Trophoblast cell (in vitro differentiated cells and primary cell): ENCODE measurements around the gene RNGTT.
"Not testable (repeated sequence)": the region's sequence is repeated elsewhere in the genome, so short reads cannot be mapped to it uniquely, and the experiment has no call there.

Experiments
- DNase-seq, 2 donors: peaks; one replicate each; pipeline ENCODE4 v3.0.0-alpha.2; 2016
- H2AFZ ChIP-seq: 2 replicates; pipeline ENCODE4 v1.6.1; 2013; ENCODE audit warnings: low read length, moderate library complexity, mild to moderate bottlenecking; ENCODE audit not compliant: insufficient read depth, poor library complexity
- H2AK5ac ChIP-seq: 2 replicates; pipeline ENCODE4 v1.6.1; 2013; ENCODE audit warnings: mild to moderate bottlenecking, low read length
- H2BK120ac ChIP-seq: 2 replicates; pipeline ENCODE4 v1.6.1; 2013; ENCODE audit warnings: low read length, mild to moderate bottlenecking, moderate library complexity; ENCODE audit not compliant: insufficient read depth, poor library complexity
- H2BK12ac ChIP-seq: 2 replicates; pipeline ENCODE4 v1.6.1; 2013; ENCODE audit warnings: mild to moderate bottlenecking, low read length, moderate library complexity
- H2BK5ac ChIP-seq: 2 replicates; pipeline ENCODE4 v1.6.1; 2013; ENCODE audit warnings: low read length, low read depth, moderate library complexity, mild to moderate bottlenecking; ENCODE audit not compliant: poor library complexity
- H3K14ac ChIP-seq: 2 replicates; pipeline ENCODE4 v1.6.1; 2013; ENCODE audit warnings: mild to moderate bottlenecking, low read length
- H3K18ac ChIP-seq: 2 replicates; pipeline ENCODE4 v1.6.1; 2013; ENCODE audit warnings: mild to moderate bottlenecking, low read length
- H3K23ac ChIP-seq: 2 replicates; pipeline ENCODE4 v1.6.1; 2013; ENCODE audit warnings: low read length
- H3K27ac ChIP-seq: 2 replicates; pipeline ENCODE4 v1.5.1; 2013; ENCODE audit warnings: low read depth, mild to moderate bottlenecking, inconsistent platforms, low read length, moderate library complexity
- H3K27me3 ChIP-seq: 2 replicates; pipeline ENCODE4 v1.6.1; 2013; ENCODE audit warnings: inconsistent platforms, mild to moderate bottlenecking, low read length, moderate library complexity; ENCODE audit not compliant: insufficient read depth
- H3K36me3 ChIP-seq, 2 experiments: 1 replicate in 1 of 2; 2 replicates in 1 of 2; pipeline ENCODE4 v1.6.1; 2013; ENCODE audit warnings: low read length in 2 of 2, mild to moderate bottlenecking in 2 of 2, moderate library complexity in 1 of 2; ENCODE audit not compliant: insufficient read depth in 2 of 2, control insufficient read depth in 1 of 2
- H3K4ac ChIP-seq: 2 replicates; pipeline ENCODE4 v1.6.1; 2013; ENCODE audit warnings: low read depth, mild to moderate bottlenecking, low read length, moderate library complexity
- H3K4me1 ChIP-seq, 2 experiments: 1 replicate in 1 of 2; 2 replicates in 1 of 2; pipeline ENCODE4 v1.6.1; 2013; ENCODE audit warnings: low read length in 2 of 2, mild to moderate bottlenecking in 2 of 2, moderate library complexity in 1 of 2; ENCODE audit not compliant: insufficient read depth in 2 of 2, control insufficient read depth in 1 of 2
- H3K4me2 ChIP-seq: 2 replicates; pipeline ENCODE4 v1.6.1; 2013; ENCODE audit warnings: inconsistent platforms, mild to moderate bottlenecking, low read length, moderate library complexity
- H3K4me3 ChIP-seq: 2 replicates; pipeline ENCODE4 v1.5.1; 2013; ENCODE audit warnings: mild to moderate bottlenecking, low read depth, low read length, inconsistent platforms
- H3K79me1 ChIP-seq: one replicate; pipeline ENCODE4 v1.6.1; 2013; ENCODE audit warnings: low read length
- H3K79me2 ChIP-seq: 2 replicates; pipeline ENCODE4 v1.6.1; 2013; ENCODE audit warnings: low read length, mild to moderate bottlenecking; ENCODE audit not compliant: control insufficient read depth, insufficient read depth, poor library complexity
- H3K9ac ChIP-seq: 2 replicates; pipeline ENCODE4 v1.6.1; 2013; ENCODE audit warnings: mild to moderate bottlenecking, low read length
- H3K9me3 ChIP-seq: 2 replicates; pipeline ENCODE4 v1.6.1; 2013; ENCODE audit warnings: low read depth, mild to moderate bottlenecking, control low read depth, inconsistent platforms, low read length; ENCODE audit not compliant: insufficient read depth
- H4K12ac ChIP-seq: 2 replicates; pipeline ENCODE4 v1.6.1; 2013; ENCODE audit warnings: low read depth, mild to moderate bottlenecking, low read length, moderate library complexity
- H4K8ac ChIP-seq: 2 replicates; pipeline ENCODE4 v1.6.1; 2013; ENCODE audit warnings: low read depth, mild to moderate bottlenecking, low read length, moderate library complexity
- H4K91ac ChIP-seq: one replicate; pipeline ENCODE4 v1.6.1; 2013; ENCODE audit warnings: low read depth, mild to moderate bottlenecking, low read length, moderate library complexity
- WGBS: extraction: QIAGEN DNeasy Blood & Tissue Kit; methylation state at CpG from one replicate; pipeline ENCODE4 v1.1.7; 2013; ENCODE audit warnings: missing lambda C conversion rate; ENCODE audit not compliant: insufficient read length, insufficient coverage; ENCODE audit errors: extremely low coverage; 5-methylcytosine and 5-hydroxymethylcytosine counted together

RNGTT gene

DNA sequence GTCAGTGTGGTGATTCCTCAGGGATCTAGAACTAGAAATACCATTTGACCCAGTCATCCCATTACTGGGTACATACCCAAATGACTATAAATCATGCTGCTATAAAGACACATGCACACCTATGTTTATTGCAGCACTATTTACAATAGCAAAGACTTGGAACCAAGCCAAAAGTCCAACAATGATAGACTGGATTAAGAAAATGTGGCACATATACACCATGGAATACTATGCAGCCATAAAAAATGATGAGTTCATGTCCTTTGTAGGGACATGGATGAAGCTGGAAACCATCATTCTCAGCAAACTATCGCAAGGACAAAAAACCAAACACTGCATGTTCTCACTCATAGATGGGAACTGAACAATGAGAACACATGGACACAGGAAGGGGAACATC is 247.0 kb downstream of the RNGTT start:
- not testable (repeated sequence) for H3K4ac ChIP-seq, H3K14ac ChIP-seq, H3K23ac ChIP-seq, H3K79me1 ChIP-seq, H4K12ac ChIP-seq, H4K91ac ChIP-seq, H3K4me3 ChIP-seq, H2BK120ac ChIP-seq, H3K9me3 ChIP-seq, H2BK12ac ChIP-seq, H2BK5ac ChIP-seq, H3K4me2 ChIP-seq, H4K8ac ChIP-seq, H2AK5ac ChIP-seq, H3K9ac ChIP-seq, H3K18ac ChIP-seq, H3K36me3 ChIP-seq, H3K27me3 ChIP-seq, H2AFZ ChIP-seq, DNase-seq, H3K79me2 ChIP-seq, H3K4me1 ChIP-seq, H3K27ac ChIP-seq
- no CpG with 5 or more reads among the region's 1 CpG for WGBS

DNA sequence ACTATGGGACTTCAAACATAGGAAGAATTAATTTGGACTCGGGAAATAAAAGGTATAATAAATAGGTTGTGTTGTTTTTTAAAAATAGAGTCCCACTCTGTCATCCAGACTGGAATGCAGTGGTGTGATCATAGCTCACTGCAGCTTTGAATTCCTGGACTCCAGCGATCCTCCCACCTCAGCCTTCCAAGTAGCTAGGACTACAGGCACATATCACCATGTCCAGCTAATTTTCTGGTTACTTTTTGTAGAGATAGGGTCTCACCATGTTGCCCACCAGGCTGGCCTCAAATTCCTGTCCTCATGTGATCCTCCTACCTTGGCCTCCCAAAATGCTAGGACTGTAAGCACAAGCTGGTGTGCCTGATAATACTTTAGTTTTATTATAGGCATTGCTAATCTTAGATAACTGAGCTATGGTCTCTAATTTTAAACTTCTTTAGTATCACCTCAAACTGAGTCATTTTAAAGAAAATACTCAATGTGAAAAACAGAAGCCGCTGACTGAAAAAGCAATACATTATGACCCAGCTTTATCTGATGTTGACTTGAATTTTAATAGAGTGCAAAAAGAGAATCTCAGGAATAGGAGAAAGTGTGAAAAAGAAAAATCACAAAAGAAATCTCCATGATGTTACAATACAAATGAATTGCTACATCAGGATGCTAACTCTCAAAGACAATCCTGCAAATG is 251.0 kb downstream of the RNGTT start:
- H2AFZ ChIP-seq, result no peak overlapping the region
- no peak overlapping the region for H3K27ac ChIP-seq
- no peaks in the 10 kb centered on the region for H3K79me2 ChIP-seq
- H3K14ac ChIP-seq, result no peak overlapping the region
- H3K36me3 ChIP-seq, result no peaks in the 10 kb centered on the region
- H3K4me2 ChIP-seq, result no peak overlapping the region
- no peak overlapping the region for H2BK5ac ChIP-seq
- no peak overlapping the region for H3K4me3 ChIP-seq
- no peak overlapping the region for H4K8ac ChIP-seq
- no peak overlapping the region for H3K9ac ChIP-seq
- no peaks in the 10 kb centered on the region for H3K79me1 ChIP-seq
- no peaks in the 10 kb centered on the region for H3K9me3 ChIP-seq
- H4K91ac ChIP-seq, result no peak overlapping the region
- H3K4me1 ChIP-seq, result peaks cover 0 to 2% of the 10 kb centered on the region in 2 experiments
- H3K18ac ChIP-seq, result no peak overlapping the region
- no peaks in the 10 kb centered on the region for H3K27me3 ChIP-seq
- no peak overlapping the region for H3K4ac ChIP-seq
- H3K23ac ChIP-seq, result peak overlapping the region; percentile 7
- no peak overlapping the region for H2BK120ac ChIP-seq
- no peak overlapping the region for H2AK5ac ChIP-seq
- no peak for DNase-seq
- 100% methylated on average over 1 of the region's 3 CpGs for WGBS
- no peak overlapping the region for H2BK12ac ChIP-seq
- no peak overlapping the region for H4K12ac ChIP-seq

DNA sequence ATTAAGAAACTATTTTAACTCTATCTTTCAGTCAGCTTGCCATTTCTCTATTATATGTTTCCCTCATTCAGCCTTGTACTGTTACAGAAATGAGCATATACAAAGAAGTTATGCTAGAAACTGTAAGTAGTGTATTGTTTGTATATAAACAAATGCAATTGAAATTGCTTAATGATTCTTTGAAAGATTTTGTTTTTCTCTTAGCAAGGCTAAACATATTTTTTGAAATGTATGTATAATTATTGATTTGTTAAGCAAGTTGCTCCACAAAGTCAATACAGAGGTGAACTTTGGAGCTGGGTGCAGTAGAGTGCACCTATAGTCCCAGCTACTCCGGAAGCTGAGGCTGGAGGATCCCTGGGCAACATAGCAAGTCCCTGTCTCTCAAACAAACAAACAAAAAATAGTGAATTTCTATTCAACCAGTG is 253.6 kb downstream of the RNGTT start:
- no peak overlapping the region for H3K14ac ChIP-seq
- no peak overlapping the region for H2AK5ac ChIP-seq
- no peak overlapping the region for H2AFZ ChIP-seq
- no peak overlapping the region for H3K23ac ChIP-seq
- no peak overlapping the region for H4K8ac ChIP-seq
- no peak overlapping the region for H2BK5ac ChIP-seq
- H3K27me3 ChIP-seq, result no peaks in the 10 kb centered on the region
- H3K9ac ChIP-seq, result no peak overlapping the region
- no peak overlapping the region for H2BK120ac ChIP-seq
- H3K4me3 ChIP-seq, result no peak overlapping the region
- no peak overlapping the region for H3K4ac ChIP-seq
- H3K27ac ChIP-seq, result no peak overlapping the region
- WGBS, result no CpG with 5 or more reads among the region's 1 CpG
- no peak for DNase-seq
- no peak overlapping the region for H2BK12ac ChIP-seq
- H3K79me1 ChIP-seq, result no peaks in the 10 kb centered on the region
- H3K9me3 ChIP-seq, result no peaks in the 10 kb centered on the region
- no peak overlapping the region for H4K91ac ChIP-seq
- no peak overlapping the region for H3K18ac ChIP-seq
- H4K12ac ChIP-seq, result no peak overlapping the region
- no peaks in the 10 kb centered on the region for H3K36me3 ChIP-seq
- no peak overlapping the region for H3K4me2 ChIP-seq
- H3K79me2 ChIP-seq, result no peaks in the 10 kb centered on the region
- peaks cover 0 to 2% of the 10 kb centered on the region in 2 experiments for H3K4me1 ChIP-seq

DNA sequence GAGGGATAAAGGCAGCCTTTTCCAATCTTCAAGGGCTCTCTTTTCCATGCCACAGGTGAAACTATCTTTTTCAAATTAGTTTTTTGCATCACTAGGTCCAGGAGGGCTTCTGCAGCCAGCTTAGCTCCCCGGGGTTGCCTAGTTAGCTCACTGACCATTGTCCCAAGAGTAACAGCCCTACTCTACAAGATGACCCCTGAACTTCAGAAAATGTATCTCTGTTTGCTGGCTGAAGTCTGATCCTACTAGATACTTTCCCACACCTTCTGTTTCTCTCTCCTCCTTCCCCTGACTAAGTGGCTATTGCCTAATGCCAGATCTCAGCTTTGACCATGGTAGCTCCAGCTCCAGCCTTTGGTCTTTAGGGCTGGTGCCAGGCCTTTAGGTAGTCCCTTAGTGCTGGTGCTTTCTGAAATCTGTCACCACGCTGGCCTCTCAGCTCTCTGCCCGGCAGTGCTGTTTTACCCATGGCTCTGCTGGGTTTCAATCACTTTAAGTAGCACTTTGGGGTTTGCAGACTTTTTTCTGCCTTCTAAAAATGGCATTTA is 255.1 kb downstream of the RNGTT start:
- no peak overlapping the region for H3K4ac ChIP-seq
- H3K4me2 ChIP-seq, result no peak overlapping the region
- no peak overlapping the region for H3K18ac ChIP-seq
- no peaks in the 10 kb centered on the region for H3K27me3 ChIP-seq
- no peak overlapping the region for H3K9ac ChIP-seq
- H2BK5ac ChIP-seq, result no peak overlapping the region
- no peak overlapping the region for H3K27ac ChIP-seq
- no peak overlapping the region for H4K8ac ChIP-seq
- no peak overlapping the region for H2AK5ac ChIP-seq
- no peak overlapping the region for H2AFZ ChIP-seq
- H4K12ac ChIP-seq, result no peak overlapping the region
- no CpG with 5 or more reads among the region's 3 CpGs for WGBS
- H3K9me3 ChIP-seq, result no peaks in the 10 kb centered on the region
- H3K36me3 ChIP-seq, result no peaks in the 10 kb centered on the region
- H4K91ac ChIP-seq, result no peak overlapping the region
- H3K14ac ChIP-seq, result no peak overlapping the region
- peak in 1 of 2 donors; percentile 3 for DNase-seq
- peaks cover 0 to 2% of the 10 kb centered on the region in 2 experiments for H3K4me1 ChIP-seq
- no peak overlapping the region for H2BK120ac ChIP-seq
- H3K79me2 ChIP-seq, result no peaks in the 10 kb centered on the region
- H2BK12ac ChIP-seq, result no peak overlapping the region
- no peak overlapping the region for H3K23ac ChIP-seq
- H3K79me1 ChIP-seq, result no peaks in the 10 kb centered on the region
- no peak overlapping the region for H3K4me3 ChIP-seq
